IMR-90 (cell line): ENCODE data around the gene RNF43. TPM values are rescaled to one million over a fixed set of nuclear protein-coding genes. Genes with fewer than 3 reads are reported as not detected.

Experiments
- ATAC-seq: fragments of 200-7000 bp; cut with Tn5 transposase; 2 replicates; pipeline ENCODE4 v1.9.1; 2020; ENCODE audit warnings: low read depth, mild to moderate bottlenecking, moderate library complexity
- BruUV-seq: library from RNA; stranded (reverse); fragments of 400-500 nt; replicated peaks from 2 replicates; lab custom pipeline; 2021; lab: Mats Ljungman, UMichigan
- CTCF ChIA-PET: fragments of 300-600 bp; formaldehyde crosslinking; extraction: SDS; loops from one replicate; lab custom pipeline; 2021; ENCODE audit warnings: antibody characterized with exemption; lab: Yijun Ruan, JAX
- POLR2A ChIA-PET: fragments of 300-600 bp; sonication (Branson Sonifier 250); formaldehyde crosslinking; loops from one replicate; lab custom pipeline; 2022; ENCODE audit warnings: antibody characterized with exemption; ENCODE audit not compliant: unreplicated experiment; lab: Charles Lee
- DNase-seq: peaks from one replicate; pipeline ENCODE4 v3.0.0; 2013
- H2AFZ ChIP-seq: replicated peaks from 2 replicates; pipeline ENCODE3; 2013; ENCODE audit warnings: low read length, mild to moderate bottlenecking; ENCODE audit not compliant: poor library complexity
- H2AK5ac ChIP-seq: 2 replicates; pipeline ENCODE4 v1.6.1; 2013; ENCODE audit warnings: low read depth, low read length, inconsistent platforms
- H2AK9ac ChIP-seq: replicated peaks from 2 replicates; pipeline ENCODE3; 2013; ENCODE audit warnings: mild to moderate bottlenecking, low read depth, low read length, moderate library complexity; ENCODE audit not compliant: poor library complexity
- H2BK120ac ChIP-seq: 2 replicates; pipeline ENCODE4 v1.6.1; 2013; ENCODE audit warnings: low read depth, low read length, inconsistent platforms
- H2BK15ac ChIP-seq: 3 replicates; pipeline ENCODE4 v1.6.1; 2013; ENCODE audit warnings: low read depth, low read length, inconsistent platforms
- H2BK20ac ChIP-seq: 2 replicates; pipeline ENCODE4 v1.6.1; 2013; ENCODE audit warnings: low read depth, mild to moderate bottlenecking, inconsistent platforms, low read length, moderate library complexity
- H2BK5ac ChIP-seq: 2 replicates; pipeline ENCODE4 v1.6.1; 2013; ENCODE audit warnings: mild to moderate bottlenecking, low read depth, low read length, inconsistent platforms; ENCODE audit not compliant: poor library complexity, severe bottlenecking
- H3K14ac ChIP-seq: replicated peaks from 2 replicates; pipeline ENCODE4 v1.6.1; 2013; ENCODE audit warnings: low read depth, low read length, inconsistent platforms
- H3K18ac ChIP-seq: 2 replicates; pipeline ENCODE4 v1.6.1; 2013; ENCODE audit warnings: low read depth, low read length, control low read depth
- H3K23ac ChIP-seq: 2 replicates; pipeline ENCODE4 v1.6.1; 2013; ENCODE audit warnings: low read depth, low read length, inconsistent platforms
- H3K27ac ChIP-seq: 2 replicates; pipeline ENCODE4 v1.5.1; 2013; ENCODE audit warnings: mild to moderate bottlenecking, control low read depth, low read length; ENCODE audit not compliant: insufficient read depth
- H3K27me3 ChIP-seq: 2 replicates; pipeline ENCODE4 v1.6.1; 2013; ENCODE audit warnings: low read length; ENCODE audit not compliant: control insufficient read depth, insufficient read depth
- H3K36me3 ChIP-seq: 2 replicates; pipeline ENCODE4 v1.6.1; 2013; ENCODE audit warnings: low read length, mixed read lengths; ENCODE audit not compliant: control insufficient read depth, insufficient read depth
- H3K4ac ChIP-seq: 2 replicates; pipeline ENCODE4 v1.6.1; 2013; ENCODE audit warnings: low read depth, low read length, inconsistent platforms
- H3K4me1 ChIP-seq: 2 replicates; pipeline ENCODE4 v1.6.1; 2013; ENCODE audit warnings: low read length, mixed read lengths; ENCODE audit not compliant: control insufficient read depth, insufficient read depth
- H3K4me2 ChIP-seq: 2 replicates; pipeline ENCODE4 v1.6.1; 2013; ENCODE audit warnings: low read depth, mild to moderate bottlenecking, control low read depth, low read length, moderate library complexity
- H3K4me3 ChIP-seq: 2 replicates; pipeline ENCODE4 v1.5.1; 2013; ENCODE audit warnings: low read depth, mild to moderate bottlenecking, control low read depth, low read length, moderate library complexity; ENCODE audit not compliant: insufficient read depth
- H3K56ac ChIP-seq: 2 replicates; pipeline ENCODE4 v1.6.1; 2013; ENCODE audit warnings: low read length, inconsistent platforms; ENCODE audit not compliant: insufficient read depth; ENCODE audit errors: extremely low read depth
- H3K79me1 ChIP-seq, 2 experiments: 2 replicates each; pipeline ENCODE4 v1.6.1; 2013; ENCODE audit warnings: low read length in 2 of 2, inconsistent platforms in 1 of 2, low read depth in 1 of 2
- H3K9ac ChIP-seq: 2 replicates; pipeline ENCODE4 v1.6.1; 2013; ENCODE audit warnings: low read depth, low read length, control low read depth
- H3K9me1 ChIP-seq: 2 replicates; pipeline ENCODE4 v1.6.1; 2013; ENCODE audit warnings: low read length, inconsistent platforms; ENCODE audit not compliant: insufficient read depth
- H3K9me3 ChIP-seq: 2 replicates; pipeline ENCODE4 v1.6.1; 2013; ENCODE audit warnings: low read length; ENCODE audit not compliant: control insufficient read depth, insufficient read depth
- H4K20me1 ChIP-seq: 2 replicates; pipeline ENCODE4 v1.6.1; 2013; ENCODE audit warnings: low read length, inconsistent platforms; ENCODE audit not compliant: insufficient read depth
- H4K5ac ChIP-seq: 2 replicates; pipeline ENCODE4 v1.6.1; 2013; ENCODE audit warnings: mild to moderate bottlenecking, low read depth, low read length, control low read depth
- H4K8ac ChIP-seq, 2 experiments: 2 replicates each; pipeline ENCODE4 v1.6.1; 2013; ENCODE audit warnings: low read depth in 2 of 2, low read length in 2 of 2, control low read depth in 1 of 2, inconsistent platforms in 1 of 2
- H4K91ac ChIP-seq: 2 replicates; pipeline ENCODE4 v1.6.1; 2013; ENCODE audit warnings: low read depth, low read length, inconsistent platforms; ENCODE audit not compliant: insufficient read depth
- MXI1 ChIP-seq: IDR thresholded peaks from 2 replicates; pipeline ENCODE4 v1.6.1; 2012; ENCODE audit warnings: low read depth, mild to moderate bottlenecking, low read length, moderate library complexity, borderline replicate concordance
- NFE2L2 ChIP-seq: fragments of 150-350 bp; IDR thresholded peaks from 2 replicates; pipeline ENCODE4 v1.6.1; 2016; ENCODE audit warnings: low read depth, mild to moderate bottlenecking, low read length
- RAD21 ChIP-seq: IDR thresholded peaks from 2 replicates; pipeline ENCODE4 v1.6.1; 2012; ENCODE audit warnings: low read length, improper control_type of control experiment
- RFX5 ChIP-seq: IDR thresholded peaks from 2 replicates; pipeline ENCODE4 v1.8.0; 2012; ENCODE audit warnings: low read depth, mild to moderate bottlenecking, low read length, moderate library complexity
- WGBS, 2 experiments: methylation state at CpG; one replicate each; pipeline versions ENCODE4 v1.1.5 to v1.1.7; 2013; ENCODE audit warnings: missing lambda C conversion rate in 2 of 2; ENCODE audit not compliant: insufficient read length in 1 of 2; ENCODE audit errors: extremely low coverage in 2 of 2; 5-methylcytosine and 5-hydroxymethylcytosine counted together
- dilution Hi-C: fragments of 300-500 bp; cut with HindIII; formaldehyde crosslinking; loops from one replicate; pipeline ENCODE4 v1.14.3; 2018; ENCODE audit warnings: low sequenced_read_pairs; ENCODE audit not compliant: unreplicated experiment
- in situ Hi-C: fragments of 300-500 bp; cut with MboI; formaldehyde crosslinking; loops from 3 replicates; pipeline ENCODE4 v1.14.3; 2019; ENCODE audit warnings: low sequenced_read_pairs, inconsistent platforms, mixed read lengths
- intact Hi-C: fragments of 100-400 bp; cut with micrococcal nuclease; formaldehyde crosslinking; loops from 2 replicates; pipeline ENCODE4 v1.10.0; 2022
- polyA plus RNA-seq, 3 experiments: library from polyadenylated mRNA; depleted of rRNA; stranded (reverse); fragments of >200 nt; gene quantifications; 2 replicates each; pipeline ENCODE4 v1.2.3, GENCODE V29; 2012; ENCODE audit warnings: low replicate concordance in 1 of 3
- total RNA-seq: library from RNA; depleted of rRNA; stranded (reverse); fragments of >200 nt; gene quantifications from 2 replicates; pipeline ENCODE4 v1.2.3, GENCODE V29; 2012
- TF ChIP-seq, protein P1 (sequence below): fragments of 150-350 bp; IDR thresholded peaks from 2 replicates; pipeline ENCODE4 v1.6.1; 2016; ENCODE audit warnings: low read depth, mild to moderate bottlenecking, low read length, moderate library complexity, borderline replicate concordance
- TF ChIP-seq, protein P2 (sequence below): fragments of 150-350 bp; IDR thresholded peaks from 2 replicates; pipeline ENCODE4 v1.6.1; 2017; ENCODE audit warnings: mild to moderate bottlenecking, antibody characterized with exemption, low read length, low read depth

Gene RNF43
- total and polyA plus RNA-seq, 2 of the 4 experiments (the other 2 are of a cell fraction), result under 0.01 TPM; not detected in 1

DNA sequence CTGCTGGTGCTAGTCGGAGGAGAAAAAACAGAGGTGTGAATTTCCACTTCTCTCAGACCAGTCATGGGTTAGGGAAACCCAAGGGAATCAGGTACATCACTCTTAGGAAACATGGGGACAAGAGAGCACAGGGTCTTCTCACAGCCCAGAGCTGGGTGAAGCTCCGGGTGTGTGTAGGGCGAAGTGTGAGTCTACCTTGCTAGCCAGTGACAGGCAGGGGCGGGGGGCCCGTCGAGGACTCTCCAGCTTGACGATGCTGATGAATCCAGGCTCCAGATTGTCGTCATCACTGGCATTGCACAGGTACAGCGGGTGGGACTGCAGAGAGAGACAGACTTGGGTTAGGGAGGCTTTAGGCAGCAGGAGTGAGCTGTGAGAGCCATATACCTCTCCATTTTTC, 46.6 kb downstream of the RNF43 start:
- H3K14ac ChIP-seq, result no peak overlapping the region
- ATAC-seq (no peak), DNase-seq (no peak)
- no peaks in the 10 kb centered on the region for H3K79me1 ChIP-seq
- no peak overlapping the region for H3K23ac ChIP-seq
- no peaks in the 10 kb centered on the region for H4K20me1 ChIP-seq
- no peak overlapping the region for H4K5ac ChIP-seq
- no TSS peak for BruUV-seq
- H3K9me3 ChIP-seq, result no peaks in the 10 kb centered on the region
- H3K4me2 ChIP-seq, result no peak overlapping the region
- H2AFZ ChIP-seq, result no peak overlapping the region
- H3K4me1 ChIP-seq, result no peaks in the 10 kb centered on the region
- H2BK20ac ChIP-seq, result no peak overlapping the region
- ChIA-PET POLR2A (no interaction called here), CTCF (no interaction called here)
- no CpG with 5 or more reads among the region's 9 CpGs for WGBS, 2 experiments
- no peak overlapping the region for H2BK15ac ChIP-seq
- H3K4ac ChIP-seq, result no peak overlapping the region
- intact Hi-C loops, result no loop called here
- no peak overlapping the region for H2AK5ac ChIP-seq
- H3K9ac ChIP-seq, result no peak overlapping the region
- no peak overlapping the region for H4K91ac ChIP-seq
- H2AK9ac ChIP-seq, result no peak overlapping the region
- dilution Hi-C loops, result no loop called here
- H3K18ac ChIP-seq, result no peak overlapping the region
- no peaks in the 10 kb centered on the region for H3K9me1 ChIP-seq
- H2BK5ac ChIP-seq, result no peak overlapping the region
- no peak overlapping the region for H2BK120ac ChIP-seq
- H3K4me3 ChIP-seq, result no peak overlapping the region
- H4K8ac ChIP-seq, result no peak overlapping the region
- in situ Hi-C loops, result no loop called here
- TF ChIP-seq RFX5, result no peak
- TF ChIP-seq, protein P1, sequence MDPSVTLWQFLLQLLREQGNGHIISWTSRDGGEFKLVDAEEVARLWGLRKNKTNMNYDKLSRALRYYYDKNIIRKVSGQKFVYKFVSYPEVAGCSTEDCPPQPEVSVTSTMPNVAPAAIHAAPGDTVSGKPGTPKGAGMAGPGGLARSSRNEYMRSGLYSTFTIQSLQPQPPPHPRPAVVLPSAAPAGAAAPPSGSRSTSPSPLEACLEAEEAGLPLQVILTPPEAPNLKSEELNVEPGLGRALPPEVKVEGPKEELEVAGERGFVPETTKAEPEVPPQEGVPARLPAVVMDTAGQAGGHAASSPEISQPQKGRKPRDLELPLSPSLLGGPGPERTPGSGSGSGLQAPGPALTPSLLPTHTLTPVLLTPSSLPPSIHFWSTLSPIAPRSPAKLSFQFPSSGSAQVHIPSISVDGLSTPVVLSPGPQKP, result no peak
- TF ChIP-seq MXI1, result no peak
- TF ChIP-seq, protein P2, sequence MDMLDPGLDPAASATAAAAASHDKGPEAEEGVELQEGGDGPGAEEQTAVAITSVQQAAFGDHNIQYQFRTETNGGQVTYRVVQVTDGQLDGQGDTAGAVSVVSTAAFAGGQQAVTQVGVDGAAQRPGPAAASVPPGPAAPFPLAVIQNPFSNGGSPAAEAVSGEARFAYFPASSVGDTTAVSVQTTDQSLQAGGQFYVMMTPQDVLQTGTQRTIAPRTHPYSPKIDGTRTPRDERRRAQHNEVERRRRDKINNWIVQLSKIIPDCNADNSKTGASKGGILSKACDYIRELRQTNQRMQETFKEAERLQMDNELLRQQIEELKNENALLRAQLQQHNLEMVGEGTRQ, result no peak
- no peak for TF ChIP-seq NFE2L2
- no peak for TF ChIP-seq RAD21
- no peak overlapping the region for H3K27ac ChIP-seq
- peaks cover 17% of the 10 kb centered on the region for H3K27me3 ChIP-seq
- no peaks in the 10 kb centered on the region for H3K36me3 ChIP-seq
- H3K56ac ChIP-seq, result no peak overlapping the region
